Jurkat, Clone E6-1 (cell line): Measurements from ENCODE around the gene GALNT2.

Experiments used
- DNase-seq: peaks from one replicate; pipeline ENCODE4 v3.0.0-alpha.2; 2011; ENCODE audit warnings: low read depth, low spot score
- H3K4me3 ChIP-seq: 2 replicates; pipeline ENCODE4 v1.5.1; 2011; ENCODE audit warnings: mild to moderate bottlenecking, low read length, control low read depth, moderate library complexity

Gene GALNT2

GRCh38 chr1:230210981-230211336 lies 143.9 kb downstream of the GALNT2 start:
- H3K4me3 ChIP-seq: no peak overlapping the region
- DNase-seq: no peak

- no peak for DNase-seq
- H3K4me3 ChIP-seq: no peak overlapping the region
Observed at GRCh38 chr1:230211436-230212145, 144.6 kb downstream of the GALNT2 start.

GRCh38 chr1:230212405-230212936 lies 145.4 kb downstream of the GALNT2 start:
- H3K4me3 ChIP-seq: peak overlapping the region; percentile 5; the same call in 1 of the 2 replicates
- DNase-seq: peak; percentile 47

GRCh38 chr1:230215031-230215430 lies 148.0 kb downstream of the GALNT2 start:
- no peak for DNase-seq
- H3K4me3 ChIP-seq: no peak overlapping the region

- no peak overlapping the region for H3K4me3 ChIP-seq
- DNase-seq: no peak
Observed at GRCh38 chr1:230215529-230215928, 148.5 kb downstream of the GALNT2 start.

GRCh38 chr1:230216896-230217295 lies 149.9 kb downstream of the GALNT2 start:
- no peak for DNase-seq
- H3K4me3 ChIP-seq: no peak overlapping the region

GRCh38 chr1:230218667-230219066 lies 151.6 kb downstream of the GALNT2 start:
- no peak for DNase-seq
- no peak overlapping the region for H3K4me3 ChIP-seq

- no peak overlapping the region for H3K4me3 ChIP-seq
- DNase-seq: no peak
Observed at GRCh38 chr1:230219174-230220067, 152.4 kb downstream of the GALNT2 start.

- H3K4me3 ChIP-seq: no peak overlapping the region
- DNase-seq: no peak
Observed at GRCh38 chr1:230220478-230220877, 153.4 kb downstream of the GALNT2 start.

GRCh38 chr1:230220907-230221306 lies 153.9 kb downstream of the GALNT2 start:
- no peak overlapping the region for H3K4me3 ChIP-seq
- no peak for DNase-seq

GRCh38 chr1:230222678-230223077 lies 155.6 kb downstream of the GALNT2 start:
- DNase-seq: no peak
- no peak overlapping the region for H3K4me3 ChIP-seq

GRCh38 chr1:230224101-230224960 lies 157.3 kb downstream of the GALNT2 start:
- no peak for DNase-seq
- H3K4me3 ChIP-seq: no peak overlapping the region

GRCh38 chr1:230226007-230226800 lies 159.2 kb downstream of the GALNT2 start:
- DNase-seq: no peak

GRCh38 chr1:230226814-230227213 lies 159.8 kb downstream of the GALNT2 start:
- no peak overlapping the region for H3K4me3 ChIP-seq
- no peak for DNase-seq

More at GRCh38 chr1:230226007-230226800, 159.2 kb downstream of the GALNT2 start:
- no peak overlapping the region for H3K4me3 ChIP-seq

GRCh38 chr1:230228236-230228897 lies 161.3 kb downstream of the GALNT2 start:
- no peak for DNase-seq
- no peak overlapping the region for H3K4me3 ChIP-seq

GRCh38 chr1:230230273-230230672 lies 163.2 kb downstream of the GALNT2 start:
- DNase-seq: no peak
- no peak overlapping the region for H3K4me3 ChIP-seq

- no peak overlapping the region for H3K4me3 ChIP-seq
- DNase-seq: no peak
Observed at GRCh38 chr1:230230948-230231773, 164.1 kb downstream of the GALNT2 start.
